Umbilical cord (tissue), 2 donors: Measurements from ENCODE around the gene DPEP1. TPM values are rescaled to one million over a fixed set of nuclear protein-coding genes. Genes with fewer than 3 reads are reported as not detected.
"Not testable (repeated sequence)": the region's sequence is repeated elsewhere in the genome, so short reads cannot be mapped to it uniquely, and the experiment has no call there.

Experiments
- DNase-seq: peaks from one replicate; pipeline ENCODE4 v3.0.0-alpha.2; 2015; ENCODE audit warnings: low spot score
- total RNA-seq: library from RNA; depleted of rRNA; stranded (reverse); fragments of >200 nt; gene quantifications from one replicate; pipeline ENCODE4 v1.2.3, GENCODE V29; 2014; ENCODE audit warnings: low replicate concordance; ENCODE audit not compliant: insufficient read depth

The DPEP1 gene
- total RNA-seq, 1 donor from 2014 or later, result 5.5 TPM

GRCh38 chr16:89618109-89618998, 4.9 kb downstream of the DPEP1 start:
- no peak for DNase-seq

- DNase-seq, result no peak
Measured at GRCh38 chr16:89619840-89620239, 6.4 kb downstream of the DPEP1 start.

- DNase-seq, result peak; percentile 60
Measured at GRCh38 chr16:89620406-89620841, 7.0 kb downstream of the DPEP1 start.

GRCh38 chr16:89621136-89621697, 7.8 kb downstream of the DPEP1 start:
- DNase-seq, result no peak

- no peak for DNase-seq
Measured at GRCh38 chr16:89621698-89622409, 8.4 kb downstream of the DPEP1 start.

GRCh38 chr16:89623511-89624261, 10.2 kb downstream of the DPEP1 start:
- DNase-seq, result no peak

GRCh38 chr16:89624777-89625761, 11.6 kb downstream of the DPEP1 start:
- DNase-seq, result no peak

GRCh38 chr16:89629827-89630610, 16.6 kb downstream of the DPEP1 start:
- no peak for DNase-seq

- DNase-seq, result no peak
Measured at GRCh38 chr16:89633064-89633631, 19.7 kb downstream of the DPEP1 start.

GRCh38 chr16:89634463-89635385, 21.3 kb downstream of the DPEP1 start:
- not testable (repeated sequence) for DNase-seq

GRCh38 chr16:89636663-89637062, 23.2 kb downstream of the DPEP1 start:
- DNase-seq, result no peak

GRCh38 chr16:89637379-89637778, 23.9 kb downstream of the DPEP1 start:
- no peak for DNase-seq

GRCh38 chr16:89638455-89638854, 25.0 kb downstream of the DPEP1 start:
- DNase-seq, result no peak

- DNase-seq, result no peak
Measured at GRCh38 chr16:89639385-89639784, 25.9 kb downstream of the DPEP1 start.

- no peak for DNase-seq
Measured at GRCh38 chr16:89641458-89642119, 28.1 kb downstream of the DPEP1 start.

- DNase-seq, result no peak
Measured at GRCh38 chr16:89642574-89642973, 29.1 kb downstream of the DPEP1 start.

- DNase-seq, result no peak
Measured at GRCh38 chr16:89643769-89644300, 30.4 kb downstream of the DPEP1 start.
